Activated gamma-delta T cell (primary cell): ENCODE measurements around the gene MAP10.
"Not testable (repeated sequence)": the region's sequence is repeated elsewhere in the genome, so short reads cannot be mapped to it uniquely, and the experiment has no call there.

ENCODE experiments used
- DNase-seq: peaks from one replicate; lab custom pipeline; 2025; lab: John Stamatoyannopoulos, UW
- total RNA-seq, 2 donors: gene quantifications; one replicate each; lab custom pipeline; 2026; lab: John Stamatoyannopoulos, UW

MAP10 gene
- 13.8 to 13.9 reads per million in 2 donors for total RNA-seq

GRCh38 chr1:232805269-232806185 lies at the start of gene MAP10:
TSS of gene MAP10 (plus strand) at chr1:232805416. CDS start at chr1:232805450, 34 bp downstream.
- peak; percentile 34 for DNase-seq

- DNase-seq, result no peak
Measured at GRCh38 chr1:232764458-232765251, 40.6 kb upstream of the MAP10 start.

GRCh38 chr1:232765542-232765941 lies 39.7 kb upstream of the MAP10 start:
- no peak for DNase-seq

- DNase-seq, result no peak
Measured at GRCh38 chr1:232766241-232766890, 38.9 kb upstream of the MAP10 start.

GRCh38 chr1:232766904-232767303 lies 38.3 kb upstream of the MAP10 start:
- DNase-seq, result no peak

- DNase-seq, result no peak
Measured at GRCh38 chr1:232767305-232768074, 37.7 kb upstream of the MAP10 start.

GRCh38 chr1:232768793-232769192 lies 36.4 kb upstream of the MAP10 start:
- DNase-seq, result no peak

GRCh38 chr1:232769733-232770132 lies 35.5 kb upstream of the MAP10 start:
- no peak for DNase-seq

- DNase-seq, result no peak
Measured at GRCh38 chr1:232773752-232774151, 31.5 kb upstream of the MAP10 start.

GRCh38 chr1:232776526-232777106 lies 28.6 kb upstream of the MAP10 start:
- no peak for DNase-seq

- DNase-seq, result no peak
Measured at GRCh38 chr1:232780354-232780753, 24.9 kb upstream of the MAP10 start.

GRCh38 chr1:232784794-232785193 lies 20.4 kb upstream of the MAP10 start:
- no peak for DNase-seq

- not testable (repeated sequence) for DNase-seq
Measured at GRCh38 chr1:232785630-232786029, 19.6 kb upstream of the MAP10 start.

- DNase-seq, result no peak
Measured at GRCh38 chr1:232786845-232787455, 18.3 kb upstream of the MAP10 start.

GRCh38 chr1:232788235-232788872 lies 16.9 kb upstream of the MAP10 start:
- no peak for DNase-seq

- DNase-seq, result no peak
Measured at GRCh38 chr1:232789651-232790050, 15.6 kb upstream of the MAP10 start.

- no peak for DNase-seq
Measured at GRCh38 chr1:232792949-232793348, 12.3 kb upstream of the MAP10 start.

- no peak for DNase-seq
Measured at GRCh38 chr1:232793944-232794343, 11.3 kb upstream of the MAP10 start.

GRCh38 chr1:232795497-232796053 lies 9.6 kb upstream of the MAP10 start:
- DNase-seq, result no peak
